NCI-H1092 (cell line): Measurements from ENCODE around the gene CENPE.
A peak's percentile ranks its signal among the peaks of the same experiment; 100 is the strongest.

Source experiments
- DNase-seq: peaks from one replicate; lab custom pipeline; 2025; lab: John Stamatoyannopoulos, UW

CENPE gene

GRCh38 chr4:103076747-103077347 is 121.3 kb downstream of the CENPE start, which contains the start of gene SLC9B2:
Gene SLC9B2, minus strand, starts transcription at chr4:103076761. Its CDS starts 9,211 bp downstream, at chr4:103067550.
- DNase-seq = no peak

- peak; percentile 55 for DNase-seq
Measured at GRCh38 chr4:103075894-103076746, 122.0 kb downstream of the CENPE start.

- no peak for DNase-seq
Measured at GRCh38 chr4:103075435-103075893, 122.7 kb downstream of the CENPE start.

GRCh38 chr4:103074744-103075434 is 123.3 kb downstream of the CENPE start:
- no peak for DNase-seq

GRCh38 chr4:103073792-103074438 is 124.2 kb downstream of the CENPE start:
- no peak for DNase-seq

GRCh38 chr4:103067841-103068547 is 130.1 kb downstream of the CENPE start:
- no peak for DNase-seq

- no peak for DNase-seq
Measured at GRCh38 chr4:103060453-103061148, 137.5 kb downstream of the CENPE start.
